GM21423 (cell line): Measurements from ENCODE around the gene MGST2.

Experiments used
- ATAC-seq: cut with Tn5 transposase; IDR thresholded peaks from one replicate; pipeline ENCODE4 v1.9.1; 2021; ENCODE audit warnings: mild to moderate bottlenecking, moderate library complexity; ENCODE audit not compliant: unreplicated experiment

MGST2 gene

DNA sequence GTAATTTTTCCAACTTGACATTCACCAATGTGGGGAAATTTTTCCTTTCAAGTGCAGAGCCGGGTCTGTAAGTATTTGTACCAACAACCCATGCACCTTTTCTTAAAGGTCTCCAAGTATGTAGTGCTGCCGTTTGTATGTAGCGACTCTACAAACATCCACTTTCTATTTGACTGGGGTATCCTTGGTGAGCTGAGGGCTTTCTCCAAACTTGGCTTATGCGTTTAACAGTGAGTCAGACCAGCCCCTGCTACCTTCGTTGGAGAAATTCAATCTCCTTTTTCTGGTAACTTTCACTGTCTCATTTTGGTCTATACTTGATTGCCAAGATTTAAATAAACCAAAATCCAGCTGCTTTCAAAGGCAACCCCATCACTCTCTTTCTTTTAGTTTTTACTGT, 34.9 kb downstream of the MGST2 start:
- ATAC-seq: no peak

GRCh38 chr4:139704915-139705485, 39.4 kb downstream of the MGST2 start:
- no peak for ATAC-seq

- ATAC-seq: no peak
Observed at GRCh38 chr4:139709660-139710059, 44.0 kb downstream of the MGST2 start.

DNA sequence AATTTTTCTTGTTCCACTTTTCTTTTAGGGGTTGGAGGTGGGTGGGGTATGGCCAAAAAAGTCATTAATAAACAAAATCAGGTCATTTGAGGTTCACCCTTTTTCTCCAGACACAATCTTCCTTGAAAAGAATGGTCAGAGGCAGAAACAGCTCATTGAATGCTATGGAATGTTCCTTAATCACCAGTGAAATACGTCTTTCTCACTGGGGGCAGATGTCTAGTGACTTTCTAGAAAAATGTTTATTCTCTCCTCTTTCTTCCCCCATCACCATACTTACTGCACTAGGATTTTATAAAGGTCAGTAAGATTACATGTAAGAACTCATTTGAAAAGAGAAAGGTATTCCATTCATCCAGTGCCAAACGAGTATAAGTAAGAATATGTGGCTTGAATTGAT, 44.5 kb downstream of the MGST2 start:
- no peak for ATAC-seq

GRCh38 chr4:139711461-139711860, 45.8 kb downstream of the MGST2 start:
- ATAC-seq: no peak

- ATAC-seq: no peak
Observed at GRCh38 chr4:139712882-139713281, 47.3 kb downstream of the MGST2 start.

DNA sequence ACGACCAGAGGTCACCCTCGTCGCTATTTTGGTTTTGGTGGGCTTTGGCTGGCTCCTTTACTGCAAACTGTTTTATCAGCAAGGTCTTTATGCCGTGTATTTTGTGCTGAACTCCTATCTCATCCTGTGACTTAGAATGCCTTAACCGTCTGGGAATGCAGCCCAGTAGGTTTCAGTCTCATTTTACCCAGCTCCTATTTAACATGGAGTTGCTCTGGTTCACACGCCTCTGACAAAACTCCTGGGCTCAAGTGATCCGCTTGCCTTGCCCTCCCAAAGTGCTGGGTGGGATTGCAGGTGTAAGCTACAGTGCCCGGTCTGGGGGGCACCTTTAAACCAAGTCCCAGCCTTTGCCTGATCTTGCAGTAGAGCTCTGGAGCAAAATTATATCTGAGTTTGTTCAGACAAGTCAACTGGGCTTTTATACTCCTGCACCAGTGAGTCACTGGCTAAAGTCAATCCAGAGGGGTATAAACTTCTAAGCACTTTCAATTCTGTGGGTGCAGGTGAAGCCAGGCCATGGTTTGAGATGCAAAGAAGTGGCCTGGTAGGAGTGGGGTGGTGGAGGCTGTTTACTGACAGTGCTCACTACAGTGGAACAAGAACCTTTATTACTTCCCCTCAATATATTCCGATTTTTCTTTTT, 50.2 kb downstream of the MGST2 start:
- ATAC-seq: no peak

- ATAC-seq: no peak
Observed at GRCh38 chr4:139718358-139718757, 52.7 kb downstream of the MGST2 start.

DNA sequence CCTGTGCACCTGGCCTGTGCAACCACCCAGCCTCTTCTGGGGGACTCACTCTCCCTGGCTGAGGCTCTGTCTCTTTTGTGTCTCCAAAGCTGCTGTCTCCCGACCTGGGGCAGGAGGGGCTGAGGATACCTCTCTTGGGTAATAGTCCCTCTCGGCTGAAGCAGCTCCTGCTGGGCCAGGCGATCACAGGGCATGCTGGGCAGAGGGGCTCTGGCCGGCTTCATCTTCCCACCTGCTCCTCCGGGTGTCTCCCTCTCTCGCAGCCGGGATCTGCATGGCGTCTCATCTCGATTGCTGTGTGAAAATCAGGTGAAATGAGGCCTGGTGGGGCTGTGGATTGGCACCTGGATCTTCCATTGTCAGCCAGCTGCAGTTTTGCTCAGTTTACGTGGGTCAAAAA, 53.2 kb downstream of the MGST2 start:
- ATAC-seq: no peak

DNA sequence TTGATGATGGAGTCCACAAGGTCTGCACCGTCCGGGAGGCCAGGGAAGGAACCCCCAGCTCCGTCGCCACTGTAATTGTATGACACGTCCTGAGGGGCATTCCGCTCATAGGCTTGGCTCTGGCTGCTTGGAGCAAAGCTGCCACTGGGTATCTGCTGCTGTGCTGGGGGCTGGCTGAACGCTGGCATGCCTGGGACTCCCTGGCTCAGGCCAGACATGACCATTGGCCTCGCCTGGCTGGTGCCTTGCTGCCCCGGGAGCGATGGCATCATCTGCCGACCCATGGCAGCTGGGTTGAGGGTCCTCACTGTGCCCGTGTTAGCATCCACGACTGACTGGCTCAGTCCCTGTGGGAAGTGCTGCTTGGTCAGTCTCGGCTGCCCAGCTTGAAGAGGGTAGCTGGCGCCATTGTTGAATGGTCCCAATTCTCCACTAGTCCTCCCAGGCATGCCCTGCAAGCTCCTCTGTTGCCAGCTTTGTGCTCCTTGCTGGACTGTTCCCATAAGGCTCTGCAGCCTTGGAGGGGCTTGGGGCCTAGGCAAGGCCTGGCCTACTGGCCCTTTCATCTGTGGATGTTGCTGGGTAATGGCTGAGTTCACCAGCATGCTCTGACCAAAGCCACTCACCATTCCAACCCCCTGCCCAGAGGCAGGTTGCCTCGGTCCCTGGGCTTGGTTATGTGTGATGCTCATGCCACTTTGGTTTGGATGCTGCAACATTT, 53.9 kb downstream of the MGST2 start:
- ATAC-seq: no peak

DNA sequence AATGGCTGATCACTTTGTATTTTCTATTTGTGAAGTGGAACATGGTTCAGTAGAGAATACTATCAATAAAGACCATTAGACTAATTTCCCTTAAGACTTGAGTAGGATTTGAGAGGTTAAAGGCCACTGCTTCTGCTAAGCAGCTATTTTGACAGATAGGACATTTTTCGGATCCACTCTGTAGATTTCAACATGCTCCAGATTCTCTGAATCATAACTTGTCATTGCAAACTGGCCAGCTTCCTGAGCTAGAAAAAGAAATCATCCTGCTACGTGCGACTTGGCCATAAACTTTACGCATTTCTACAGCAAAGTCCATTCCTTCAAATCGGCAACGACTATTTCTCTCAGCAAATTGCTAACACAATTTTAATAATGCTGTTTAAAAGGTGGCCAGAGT, 55.2 kb downstream of the MGST2 start:
- no peak for ATAC-seq

- no peak for ATAC-seq
Observed at GRCh38 chr4:139721789-139722188, 56.2 kb downstream of the MGST2 start.

- no peak for ATAC-seq
Observed at GRCh38 chr4:139725236-139725635, 59.6 kb downstream of the MGST2 start.

- no peak for ATAC-seq
Observed at GRCh38 chr4:139726615-139727014, 61.0 kb downstream of the MGST2 start.

DNA sequence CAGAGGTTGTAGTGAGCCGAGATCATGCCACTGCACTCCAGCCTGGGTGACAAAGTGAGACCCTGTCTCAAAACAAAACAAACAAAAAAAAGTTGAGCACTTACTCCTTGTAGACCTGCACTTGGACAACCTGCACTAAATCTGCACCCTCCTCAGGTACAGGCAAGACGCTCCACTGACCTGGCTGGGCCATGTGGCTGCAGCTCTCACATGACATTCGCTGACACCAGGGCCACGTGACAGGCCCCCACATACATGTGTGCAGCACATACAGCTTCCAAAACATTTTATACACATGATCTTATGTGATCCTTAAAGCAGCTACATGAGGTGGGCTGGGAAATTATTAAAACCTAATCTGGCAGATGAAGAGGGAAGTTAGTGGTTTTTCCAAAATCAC, 62.5 kb downstream of the MGST2 start:
- no peak for ATAC-seq

DNA sequence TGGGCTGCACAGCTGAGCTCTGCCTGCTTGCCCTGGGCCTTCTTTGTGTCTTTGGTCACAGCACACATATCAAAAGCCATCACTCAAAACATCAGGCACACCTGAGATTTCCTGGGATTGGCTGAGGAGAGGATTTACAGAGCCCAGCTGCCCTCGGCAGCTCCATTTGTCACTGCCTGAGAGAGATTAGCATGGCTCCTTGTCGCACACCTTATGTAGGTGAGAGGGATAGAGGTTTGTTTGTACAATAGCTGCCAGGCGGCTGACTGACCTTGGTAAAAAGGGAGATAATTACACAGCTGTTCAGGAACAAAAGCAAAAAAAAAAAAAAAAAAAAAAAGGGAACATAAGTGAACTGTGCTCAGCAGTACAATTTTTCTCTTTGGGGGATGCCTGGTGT, 63.2 kb downstream of the MGST2 start:
- ATAC-seq: no peak

DNA sequence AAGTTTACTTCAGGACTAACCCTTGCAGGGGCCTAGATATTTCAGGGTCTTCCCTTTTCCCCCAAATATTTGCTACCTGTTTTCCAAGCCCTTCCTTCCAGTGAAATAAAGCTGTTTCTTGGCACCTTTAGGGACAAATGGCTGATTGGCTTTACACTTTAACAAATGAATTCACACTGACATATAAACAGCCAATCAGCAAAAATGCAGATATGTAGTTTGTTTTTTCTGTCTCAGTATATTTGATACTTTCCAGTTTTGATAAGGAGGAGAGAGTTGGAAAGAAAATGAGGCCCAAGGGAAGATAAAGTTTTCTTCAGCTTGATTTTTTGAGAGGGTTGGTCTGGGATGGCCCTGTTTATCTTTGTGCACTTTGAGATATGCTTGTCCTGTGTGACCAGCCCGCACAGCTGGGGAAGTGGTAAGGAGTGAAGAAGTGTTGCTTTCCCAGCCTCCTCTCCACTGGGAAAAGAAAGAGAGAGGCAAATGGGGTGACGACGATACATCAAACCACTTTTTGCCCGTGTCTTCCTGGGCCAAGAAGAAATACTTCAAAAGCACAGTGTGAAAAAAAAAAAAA, 67.5 kb downstream of the MGST2 start:
- ATAC-seq: no peak

GRCh38 chr4:139734201-139734874, 68.7 kb downstream of the MGST2 start:
- ATAC-seq: no peak

- no peak for ATAC-seq
Observed at GRCh38 chr4:139734875-139735380, 69.3 kb downstream of the MGST2 start.

DNA sequence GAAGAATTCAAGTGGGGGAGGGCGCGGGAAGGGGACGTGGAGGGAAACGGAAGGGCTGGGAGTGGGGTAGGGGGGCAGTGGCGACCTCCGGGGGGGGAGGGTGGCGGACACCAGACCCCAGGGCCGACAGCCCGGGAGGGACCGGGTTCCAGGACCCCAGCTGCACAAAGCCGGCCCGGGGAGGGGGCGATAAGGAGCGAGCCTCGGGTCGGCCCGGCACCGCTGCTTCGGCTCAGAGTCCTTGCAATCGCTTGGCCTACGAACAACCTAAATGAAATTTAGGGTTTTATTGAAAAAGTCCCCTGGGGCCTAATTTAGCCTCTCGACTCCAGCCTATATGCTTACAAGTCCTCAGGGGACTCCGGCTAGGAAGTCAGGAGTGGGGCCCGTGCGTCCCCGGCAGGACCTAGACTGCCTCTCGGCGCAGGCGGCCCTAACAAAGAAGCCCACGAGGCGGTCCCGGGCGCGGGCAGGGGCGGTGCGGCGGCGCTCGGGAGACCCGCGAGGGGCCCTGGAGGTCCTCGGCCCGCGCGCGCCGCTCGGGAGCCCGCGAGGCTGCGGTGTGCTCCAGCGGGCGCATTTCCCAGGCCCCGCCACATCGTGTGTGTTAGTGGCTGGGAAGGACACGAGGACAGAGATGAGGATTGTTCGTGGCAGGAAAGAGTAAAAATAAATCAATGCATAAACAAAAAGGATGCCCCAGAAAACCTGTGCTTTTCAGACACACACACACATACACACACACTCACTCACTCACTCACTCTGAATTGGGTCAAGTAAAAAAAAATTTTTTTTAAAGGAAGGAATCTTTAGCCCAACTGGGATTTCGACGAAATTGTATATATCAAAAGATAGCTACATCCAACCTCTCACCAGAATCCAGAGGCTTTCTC, 70.0 kb downstream of the MGST2 start:
- ATAC-seq: no peak
